Fibroblast of the aortic adventitia (primary cell): Measurements from ENCODE around the gene TRIM24. TPM values are rescaled to one million over a fixed set of nuclear protein-coding genes. Genes with fewer than 3 reads are reported as not detected.

ENCODE experiments used
- DNase-seq: peaks from one replicate; pipeline ENCODE4 v3.0.0-alpha.2; 2010; ENCODE audit warnings: low read depth
- H3K4me3 ChIP-seq: 2 replicates; pipeline ENCODE4 v1.5.1; 2011; ENCODE audit warnings: low read depth, mild to moderate bottlenecking, control low read depth, low read length, moderate library complexity
- total RNA-seq: library from RNA; depleted of rRNA; stranded (reverse); fragments of >200 nt; gene quantifications from 2 replicates; pipeline ENCODE4 v1.2.3, GENCODE V29; 2012; ENCODE audit warnings: low replicate concordance
- TF ChIP-seq, protein P1 (sequence below): IDR thresholded peaks from 2 replicates; pipeline ENCODE4 v1.5.1; 2011; ENCODE audit warnings: mild to moderate bottlenecking, low read length, control low read depth, inconsistent platforms; ENCODE audit not compliant: insufficient read depth

The TRIM24 gene
- total RNA-seq, 1 donor, result 12.6 TPM

DNA sequence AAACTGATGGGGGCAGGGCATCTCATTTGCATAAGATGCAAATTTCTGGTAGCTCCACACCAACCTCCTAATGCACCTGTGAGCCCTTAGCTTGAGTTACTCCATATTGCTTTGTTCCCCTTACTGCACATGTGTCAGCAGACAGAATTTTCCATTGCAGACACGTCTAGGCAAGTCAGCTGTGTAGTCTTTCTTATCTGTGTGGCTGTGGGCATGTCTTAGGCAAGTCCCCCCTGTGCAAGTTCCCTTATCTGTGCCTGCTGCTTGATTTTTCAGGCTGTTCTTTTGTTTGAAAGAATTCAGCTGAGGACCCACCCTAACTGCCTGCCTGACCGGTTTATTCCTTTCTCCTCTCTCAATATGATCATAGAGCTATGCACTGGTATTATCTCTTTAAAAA lies 28.5 kb upstream of the TRIM24 start:
- DNase-seq, result no peak
- TF ChIP-seq, protein P1, sequence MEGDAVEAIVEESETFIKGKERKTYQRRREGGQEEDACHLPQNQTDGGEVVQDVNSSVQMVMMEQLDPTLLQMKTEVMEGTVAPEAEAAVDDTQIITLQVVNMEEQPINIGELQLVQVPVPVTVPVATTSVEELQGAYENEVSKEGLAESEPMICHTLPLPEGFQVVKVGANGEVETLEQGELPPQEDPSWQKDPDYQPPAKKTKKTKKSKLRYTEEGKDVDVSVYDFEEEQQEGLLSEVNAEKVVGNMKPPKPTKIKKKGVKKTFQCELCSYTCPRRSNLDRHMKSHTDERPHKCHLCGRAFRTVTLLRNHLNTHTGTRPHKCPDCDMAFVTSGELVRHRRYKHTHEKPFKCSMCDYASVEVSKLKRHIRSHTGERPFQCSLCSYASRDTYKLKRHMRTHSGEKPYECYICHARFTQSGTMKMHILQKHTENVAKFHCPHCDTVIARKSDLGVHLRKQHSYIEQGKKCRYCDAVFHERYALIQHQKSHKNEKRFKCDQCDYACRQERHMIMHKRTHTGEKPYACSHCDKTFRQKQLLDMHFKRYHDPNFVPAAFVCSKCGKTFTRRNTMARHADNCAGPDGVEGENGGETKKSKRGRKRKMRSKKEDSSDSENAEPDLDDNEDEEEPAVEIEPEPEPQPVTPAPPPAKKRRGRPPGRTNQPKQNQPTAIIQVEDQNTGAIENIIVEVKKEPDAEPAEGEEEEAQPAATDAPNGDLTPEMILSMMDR, result no peak
- no peak overlapping the region for H3K4me3 ChIP-seq

DNA sequence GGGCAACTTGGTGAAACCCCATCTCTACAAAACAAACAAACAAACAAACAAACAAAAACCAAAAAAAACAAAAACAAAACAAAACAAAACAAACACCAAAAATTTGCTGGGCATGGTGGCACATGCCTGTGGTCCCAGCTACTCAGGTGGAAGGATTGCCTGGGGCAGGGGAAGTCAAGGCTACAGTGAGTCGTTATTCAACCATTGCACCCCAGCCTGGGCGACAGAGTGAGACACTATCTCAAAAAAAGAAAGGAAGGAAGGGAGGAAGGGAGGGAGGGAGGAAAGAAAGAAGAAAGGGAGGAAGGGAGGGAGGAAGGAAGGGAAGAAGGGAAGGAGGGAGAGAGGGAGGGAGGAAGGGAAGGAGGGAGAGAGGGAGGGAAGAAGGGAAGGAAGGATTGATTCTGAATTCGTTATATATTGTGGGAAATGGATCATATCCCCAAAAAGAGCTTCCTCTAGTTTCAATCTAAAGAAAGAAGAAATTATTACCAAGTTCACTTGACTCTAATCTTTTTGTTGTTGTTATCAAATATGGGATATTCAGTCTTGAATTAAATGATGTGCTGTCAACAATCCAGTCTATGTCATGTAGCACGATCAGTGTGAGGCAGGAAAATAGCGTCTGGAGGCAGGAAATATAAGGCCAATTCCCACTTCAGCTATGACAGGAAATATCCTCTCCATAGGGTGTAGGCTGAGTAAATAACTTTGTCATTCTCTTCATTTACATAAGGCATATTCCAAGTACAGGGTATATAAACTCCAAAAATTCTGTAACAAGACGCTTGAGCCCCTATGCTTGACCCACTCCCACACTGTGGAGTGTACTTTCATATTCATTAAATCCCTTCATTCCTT lies 26.2 kb upstream of the TRIM24 start:
- TF ChIP-seq, protein P1, result no peak

DNA sequence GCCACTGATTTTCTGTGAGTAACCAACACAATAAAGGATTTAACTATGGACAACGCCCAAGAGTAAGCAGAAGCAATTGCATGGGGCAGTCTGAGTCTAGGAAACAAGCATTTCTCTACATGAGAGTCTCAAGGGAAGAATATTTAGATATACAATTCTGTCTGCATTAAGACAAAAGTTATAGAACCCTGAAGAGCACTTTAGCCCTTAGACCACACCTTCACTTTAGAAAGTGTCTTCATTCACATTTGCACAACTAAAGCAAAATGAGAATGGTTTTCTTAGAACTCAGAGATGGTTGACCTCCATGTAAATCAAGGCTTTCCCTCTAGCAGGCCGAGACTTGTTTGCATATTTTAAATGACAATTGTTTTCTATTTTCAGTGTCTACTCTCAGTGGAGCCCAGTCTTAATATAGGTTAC lies 25.5 kb upstream of the TRIM24 start:
- DNase-seq, result no peak
- no peak overlapping the region for H3K4me3 ChIP-seq
- TF ChIP-seq, protein P1, result no peak

More for the DNA sequence above, 26.2 kb upstream of the TRIM24 start:
- no peak overlapping the region for H3K4me3 ChIP-seq
- DNase-seq, result no peak

DNA sequence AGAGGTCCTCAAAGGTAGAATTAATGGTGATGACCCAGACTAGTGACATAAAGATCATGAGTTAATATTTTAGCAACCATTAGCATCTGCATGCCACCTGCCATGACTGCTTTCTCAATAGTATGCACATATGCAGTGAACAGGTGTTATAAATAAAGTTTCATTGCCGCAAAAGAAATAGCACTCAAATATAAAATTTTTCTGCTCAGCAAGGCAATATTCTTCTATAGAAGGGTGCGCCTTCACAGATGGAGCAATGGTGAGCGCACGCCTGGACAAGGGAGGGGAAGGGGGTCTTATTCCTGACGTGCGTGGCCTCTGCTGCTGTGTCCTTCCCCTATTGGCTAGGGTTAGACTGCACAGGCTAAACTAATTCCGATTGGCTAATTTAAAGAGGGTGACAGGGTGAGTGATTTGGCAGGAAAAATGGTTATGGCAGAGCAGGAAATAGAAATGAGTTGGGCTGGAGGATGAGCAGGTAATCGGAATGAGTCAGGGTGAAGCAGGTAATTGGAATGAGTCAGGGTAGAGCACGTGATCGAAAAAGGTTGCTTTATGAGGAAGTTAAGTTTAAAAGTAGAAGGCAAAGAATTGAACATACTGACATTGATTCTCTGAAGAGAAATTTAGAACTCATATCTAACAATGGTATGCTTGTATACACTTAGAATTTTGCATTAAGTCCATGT lies 24.7 kb upstream of the TRIM24 start:
- TF ChIP-seq, protein P1, result no peak
- no peak for DNase-seq

DNA sequence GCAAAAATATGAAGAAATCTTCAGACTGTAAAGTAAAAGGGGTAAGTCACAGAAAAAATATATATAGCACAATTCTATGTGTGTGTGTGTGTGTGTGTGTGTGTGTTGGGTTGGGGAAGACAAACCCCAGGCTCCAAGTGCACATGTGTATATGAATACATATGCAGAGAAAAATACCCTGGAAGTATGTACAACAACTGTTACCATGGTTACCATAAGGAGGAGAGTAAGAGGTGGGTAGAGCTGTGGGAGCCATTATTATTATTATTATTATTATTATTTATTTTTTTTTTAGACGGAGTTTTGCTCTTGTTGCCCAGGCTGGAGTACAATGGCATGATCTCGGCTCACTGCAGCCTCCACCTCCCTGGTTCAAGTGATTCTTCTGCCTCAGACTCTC lies 23.7 kb upstream of the TRIM24 start:
- DNase-seq, result no peak
- no peak overlapping the region for H3K4me3 ChIP-seq
- TF ChIP-seq, protein P1, result no peak

More for the DNA sequence above, 24.7 kb upstream of the TRIM24 start:
- no peak overlapping the region for H3K4me3 ChIP-seq

DNA sequence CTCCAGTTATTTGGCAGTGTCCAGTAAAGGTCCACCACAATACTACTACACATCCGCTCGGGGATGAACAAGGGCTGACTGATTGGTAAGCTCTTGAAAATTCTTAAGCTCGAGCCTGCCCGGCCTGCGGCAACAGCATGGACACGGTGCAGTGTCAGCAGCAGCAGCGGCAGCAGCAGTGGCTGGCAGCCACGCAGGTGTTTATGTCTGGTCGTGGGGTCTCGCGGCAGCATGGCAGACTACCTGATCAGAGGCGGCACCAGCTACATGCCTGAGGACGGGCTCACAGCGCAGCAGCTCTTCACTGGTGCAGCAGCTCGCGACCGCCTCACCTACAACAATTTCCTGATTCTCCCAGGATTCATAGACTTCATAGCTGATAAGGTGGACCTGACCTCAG lies 19.6 kb upstream of the TRIM24 start:
- no peak for DNase-seq
- no peak overlapping the region for H3K4me3 ChIP-seq
- TF ChIP-seq, protein P1, result no peak
